ENCODE results near the gene SBSN. TPM values are rescaled to one million over a fixed set of nuclear protein-coding genes. Genes with fewer than 3 reads are reported as not detected.

Gene SBSN
- total and polyA plus RNA-seq, 9 of the 15 experiments (the other 6 are each of a cell fraction or from before 2014, with no cell fraction given) = 0.05 TPM; not detected in 8

GRCh38 chr19:35529241-35530218, 1.4 kb upstream of the SBSN start (continued):
- TF ChIP-seq POLR2H (tag; IDR thresholded peaks at IDR 0.05; ENCODE audit: low read depth) (no peak), XRCC3 (IDR thresholded peaks at IDR 0.05) (no peak), ZNF318 (IDR thresholded peaks at IDR 0.05; ENCODE audit: borderline replicate concordance in 1 of 2, low read depth in 1 of 2) (no peak), RBM34 (IDR thresholded peaks at IDR 0.05; ENCODE audit: borderline replicate concordance, insufficient read depth, low read length) (no peak), SOX6 (IDR thresholded peaks at IDR 0.05) (no peak)

All from K562 (cell line).